Measurements from ENCODE around the gene DDX54.

Gene DDX54, protein sequence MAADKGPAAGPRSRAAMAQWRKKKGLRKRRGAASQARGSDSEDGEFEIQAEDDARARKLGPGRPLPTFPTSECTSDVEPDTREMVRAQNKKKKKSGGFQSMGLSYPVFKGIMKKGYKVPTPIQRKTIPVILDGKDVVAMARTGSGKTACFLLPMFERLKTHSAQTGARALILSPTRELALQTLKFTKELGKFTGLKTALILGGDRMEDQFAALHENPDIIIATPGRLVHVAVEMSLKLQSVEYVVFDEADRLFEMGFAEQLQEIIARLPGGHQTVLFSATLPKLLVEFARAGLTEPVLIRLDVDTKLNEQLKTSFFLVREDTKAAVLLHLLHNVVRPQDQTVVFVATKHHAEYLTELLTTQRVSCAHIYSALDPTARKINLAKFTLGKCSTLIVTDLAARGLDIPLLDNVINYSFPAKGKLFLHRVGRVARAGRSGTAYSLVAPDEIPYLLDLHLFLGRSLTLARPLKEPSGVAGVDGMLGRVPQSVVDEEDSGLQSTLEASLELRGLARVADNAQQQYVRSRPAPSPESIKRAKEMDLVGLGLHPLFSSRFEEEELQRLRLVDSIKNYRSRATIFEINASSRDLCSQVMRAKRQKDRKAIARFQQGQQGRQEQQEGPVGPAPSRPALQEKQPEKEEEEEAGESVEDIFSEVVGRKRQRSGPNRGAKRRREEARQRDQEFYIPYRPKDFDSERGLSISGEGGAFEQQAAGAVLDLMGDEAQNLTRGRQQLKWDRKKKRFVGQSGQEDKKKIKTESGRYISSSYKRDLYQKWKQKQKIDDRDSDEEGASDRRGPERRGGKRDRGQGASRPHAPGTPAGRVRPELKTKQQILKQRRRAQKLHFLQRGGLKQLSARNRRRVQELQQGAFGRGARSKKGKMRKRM

DNA sequence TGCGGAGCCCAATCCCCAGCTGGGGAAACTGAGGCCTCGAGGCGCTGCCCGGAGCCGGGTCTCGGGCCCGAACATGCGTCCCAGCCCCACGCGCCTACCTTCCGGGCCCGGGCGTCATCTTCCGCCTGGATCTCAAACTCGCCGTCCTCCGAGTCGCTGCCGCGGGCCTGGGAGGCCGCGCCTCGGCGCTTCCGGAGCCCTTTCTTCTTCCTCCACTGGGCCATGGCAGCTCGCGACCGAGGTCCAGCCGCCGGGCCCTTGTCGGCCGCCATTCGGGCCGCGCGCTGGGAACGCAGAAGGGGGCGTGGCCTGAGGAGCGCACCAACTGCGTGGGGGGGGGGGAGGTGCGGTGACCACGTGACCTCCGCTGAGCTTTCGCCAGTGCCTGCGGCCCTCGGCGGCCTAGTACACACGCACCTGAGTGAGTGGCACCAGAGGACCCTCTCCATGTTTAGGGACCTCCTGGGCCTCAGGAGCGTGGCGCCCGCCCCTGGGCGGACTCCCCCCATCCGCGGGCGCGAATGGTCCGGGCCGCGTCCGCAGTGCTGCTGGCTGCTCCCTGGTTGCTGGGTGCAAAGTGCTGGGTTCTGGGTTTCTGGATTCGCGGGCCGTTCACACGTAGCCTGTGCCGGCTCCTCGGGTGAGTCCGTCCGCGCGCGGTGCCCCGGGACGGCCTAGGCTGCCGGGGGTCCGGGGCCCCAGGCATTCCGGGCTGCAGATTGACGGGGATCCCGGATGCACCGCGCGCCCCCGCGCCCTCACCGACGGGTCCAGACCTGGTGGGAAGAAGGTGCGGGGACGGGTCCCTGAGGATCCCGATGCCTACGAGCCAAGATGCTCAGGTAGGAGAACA lies at the start of gene DDX54, which contains the start of gene RITA1:
Gene DDX54 (minus strand): TSS at position 299 of the 853 bp plus-strand sequence. CDS start 27 bp downstream, at position 272.
Gene RITA1 (plus strand): TSS at position 542 of the 853 bp plus-strand sequence. CDS start 1,026 bp downstream, outside the sequence.
- peak; percentile 75 to 76 for DNase-seq (ENCODE audit: low read depth in 2 of 2)

DNA sequence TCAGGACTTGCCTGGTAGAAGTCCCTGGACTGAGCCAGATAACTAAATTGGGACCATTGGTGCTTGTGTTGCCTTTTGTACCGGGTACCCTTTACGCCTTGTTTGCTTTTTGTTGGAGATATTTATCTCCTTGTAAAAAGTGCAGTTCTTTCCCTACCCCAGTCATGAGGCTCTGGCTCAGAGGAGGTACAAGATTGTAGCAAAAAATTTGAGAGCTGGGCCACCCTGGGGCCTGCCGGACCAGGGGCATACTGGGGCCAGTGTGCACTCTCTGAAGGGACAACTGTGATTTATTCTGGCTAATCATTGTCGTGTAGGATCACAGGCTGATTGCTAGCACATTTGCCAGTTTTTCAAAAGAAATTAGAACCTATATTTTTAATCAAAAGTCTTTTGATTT lies 49.2 kb upstream of the DDX54 start:
- no peak for DNase-seq (ENCODE audit: low read depth in 2 of 2)

DNA sequence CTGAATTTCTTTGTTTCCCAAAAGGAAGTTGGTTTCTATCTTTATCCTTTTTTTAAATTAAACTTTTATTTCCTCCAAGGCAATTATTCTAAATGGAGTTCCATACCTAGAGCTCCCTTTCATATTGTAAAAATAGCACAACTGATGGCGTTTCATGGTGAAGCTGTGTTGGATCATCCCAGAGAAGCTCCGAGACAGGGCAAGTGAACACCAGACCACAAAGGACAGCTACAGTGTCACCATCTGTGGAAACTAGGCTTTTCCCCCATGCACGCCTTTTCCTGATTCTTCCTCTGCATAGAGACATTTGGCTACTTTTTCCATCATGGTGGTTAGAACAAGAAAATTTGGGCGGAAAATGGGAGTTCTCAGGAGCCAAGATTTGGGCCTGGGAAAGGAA lies 48.7 kb upstream of the DDX54 start:
- no peak for DNase-seq (ENCODE audit: low read depth in 2 of 2)

DNA sequence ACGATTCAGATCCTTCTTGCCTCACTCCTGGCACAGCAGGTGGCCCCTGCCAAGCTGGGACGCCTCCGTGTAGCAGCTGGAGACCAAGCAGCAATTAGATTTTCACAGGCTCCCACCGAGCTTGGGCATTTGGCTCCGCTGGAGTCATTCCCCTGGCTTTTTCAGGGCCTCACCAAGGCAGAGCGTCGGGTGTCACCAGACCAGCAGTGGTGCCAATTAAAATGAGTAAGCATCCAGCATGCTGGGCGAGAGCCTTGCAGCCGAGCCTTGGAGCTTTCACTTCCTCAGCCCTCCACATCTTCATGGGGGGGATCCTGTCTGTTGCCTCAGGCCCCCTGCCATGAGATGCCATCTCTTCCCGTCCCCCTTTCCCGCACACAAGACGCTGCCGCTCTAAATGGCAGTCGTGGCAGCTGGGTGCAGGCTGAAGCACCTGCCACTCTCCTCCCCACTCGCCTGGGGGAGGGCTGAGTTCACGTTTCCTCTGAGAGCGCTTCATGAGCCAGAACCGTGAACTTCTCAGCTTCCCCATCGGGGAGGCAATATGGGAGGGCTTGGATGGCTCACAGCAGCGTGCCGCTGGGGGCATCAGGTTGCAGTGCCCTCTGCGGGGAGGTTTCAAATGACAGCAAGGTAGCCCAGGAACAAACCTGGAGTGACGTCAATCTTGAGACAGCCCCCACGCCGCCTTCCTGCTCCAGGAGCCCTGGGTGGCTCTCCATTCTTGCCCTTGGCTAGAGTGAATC lies 47.7 kb upstream of the DDX54 start:
- peak; percentile 30 to 38 for DNase-seq (ENCODE audit: low read depth in 2 of 2)

DNA sequence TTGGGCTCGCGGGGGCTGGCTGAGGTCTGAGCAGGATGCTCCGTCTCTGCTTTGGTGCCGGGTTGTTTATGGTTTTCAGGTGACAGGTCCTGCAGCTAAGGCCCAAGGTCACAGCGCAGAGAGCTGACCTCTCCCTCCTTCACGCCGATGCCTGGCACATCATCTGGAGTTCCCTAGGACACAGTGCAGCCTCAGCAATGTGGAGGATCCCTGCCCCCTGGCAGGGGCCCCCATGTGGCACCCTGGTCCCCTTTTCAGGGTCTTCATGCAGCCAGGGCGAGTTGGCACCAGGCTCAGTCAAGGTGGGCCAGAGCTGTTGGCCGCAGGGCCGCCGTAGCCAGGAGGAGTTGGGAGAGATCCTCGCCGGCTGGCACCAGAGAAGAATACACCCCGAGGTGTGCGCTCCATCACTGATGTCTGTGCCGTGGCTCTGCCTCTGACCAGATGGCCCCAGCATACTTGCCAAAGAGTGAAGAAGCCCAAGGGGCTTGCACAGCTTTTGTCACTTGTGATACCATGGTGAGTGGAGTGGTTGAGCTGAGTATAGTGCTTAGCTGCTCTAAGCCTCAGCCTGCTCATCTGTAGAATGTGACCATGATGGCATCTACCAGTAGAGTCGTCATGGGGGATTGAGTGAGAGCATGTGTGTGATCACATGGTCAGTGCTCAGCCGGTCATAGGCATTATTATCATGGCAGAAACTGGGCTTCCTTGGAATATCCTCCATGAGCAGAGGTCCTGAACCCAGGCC lies 47.0 kb upstream of the DDX54 start:
- DNase-seq (ENCODE audit: low read depth in 2 of 2) = no peak

DNA sequence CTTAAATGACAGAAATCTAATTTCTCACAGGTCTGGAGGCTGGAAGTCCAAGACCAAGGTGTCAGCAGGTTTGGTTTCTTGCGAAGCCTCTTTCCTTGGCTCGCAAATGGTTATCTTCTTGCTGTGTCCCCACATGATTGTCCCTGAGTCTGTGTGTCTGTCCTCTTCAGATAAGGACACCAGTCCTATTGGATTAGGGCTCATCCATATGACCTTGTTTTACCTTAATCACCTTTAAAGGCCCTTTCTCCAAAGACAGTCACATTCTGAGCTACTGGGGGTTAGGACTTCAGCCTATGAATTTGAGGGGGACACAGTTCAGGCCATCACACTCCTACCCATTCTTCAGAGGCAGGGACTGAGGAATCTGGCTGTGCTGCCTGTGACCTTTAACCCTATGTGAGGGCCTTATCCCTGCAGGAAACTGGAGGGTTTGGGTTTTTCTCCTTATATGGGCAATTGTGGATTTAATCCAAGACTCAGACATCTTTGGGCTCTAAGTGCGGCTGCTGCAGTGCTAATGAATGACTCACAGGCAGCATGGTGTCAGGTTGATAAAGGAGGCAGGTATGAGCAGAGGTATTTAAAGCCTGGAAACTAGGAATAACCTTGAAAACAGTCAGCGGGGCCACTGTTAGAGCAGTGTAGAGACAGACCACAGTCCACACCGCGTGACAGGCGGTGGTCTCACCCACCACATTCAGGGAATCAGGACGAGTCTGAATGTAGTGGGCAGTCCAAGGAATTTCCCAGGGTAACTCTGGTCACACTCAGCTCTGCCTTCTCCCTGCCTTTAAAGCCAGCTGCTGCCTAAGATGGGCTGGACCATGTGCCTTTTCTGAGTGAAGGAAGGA lies 46.2 kb upstream of the DDX54 start:
- DNase-seq (ENCODE audit: low read depth in 2 of 2) = no peak

DNA sequence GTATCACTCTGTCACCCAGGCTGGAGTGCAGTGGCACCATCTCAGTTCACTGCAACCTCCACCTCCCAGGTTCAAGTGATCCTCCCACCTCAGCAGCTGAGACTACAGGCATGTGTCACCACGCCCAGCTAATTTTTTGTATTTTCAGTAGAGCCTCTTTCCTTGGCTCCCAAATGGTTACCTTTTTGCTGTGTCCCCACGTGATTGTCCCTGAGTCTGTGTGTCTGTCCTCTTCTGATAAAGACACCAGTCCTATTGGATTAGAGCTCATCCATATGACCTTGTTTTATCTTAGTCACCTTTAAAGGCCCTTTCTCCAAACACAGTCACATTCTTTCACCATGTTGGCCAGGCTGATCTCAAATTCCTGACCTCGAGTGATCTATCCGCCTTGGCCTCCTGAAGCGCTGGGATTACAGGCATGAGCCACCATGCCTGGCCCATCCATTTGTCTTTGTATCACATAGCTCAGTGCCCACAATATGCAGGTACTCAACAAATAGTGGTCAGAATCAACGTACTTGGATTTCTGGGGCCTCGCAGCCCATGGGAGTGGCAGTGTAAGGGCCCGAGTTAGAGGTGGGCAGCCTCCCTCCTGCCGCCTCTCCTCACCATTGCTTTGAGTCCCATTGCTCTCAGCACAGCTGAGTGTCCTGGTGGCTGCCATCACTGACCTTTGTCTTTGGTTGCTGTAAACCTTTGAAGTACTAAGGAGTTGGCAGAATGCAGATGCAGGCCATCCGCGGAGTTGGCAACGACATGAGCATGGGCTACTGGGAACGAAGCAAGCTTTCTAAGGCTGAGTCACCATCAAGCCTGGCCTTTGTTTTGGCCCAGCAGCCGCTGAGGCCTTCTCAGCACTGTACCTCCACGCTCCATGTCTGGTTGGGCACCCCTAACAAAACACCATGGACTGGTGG lies 45.3 kb upstream of the DDX54 start:
- no peak for DNase-seq (ENCODE audit: low read depth in 2 of 2)

DNA sequence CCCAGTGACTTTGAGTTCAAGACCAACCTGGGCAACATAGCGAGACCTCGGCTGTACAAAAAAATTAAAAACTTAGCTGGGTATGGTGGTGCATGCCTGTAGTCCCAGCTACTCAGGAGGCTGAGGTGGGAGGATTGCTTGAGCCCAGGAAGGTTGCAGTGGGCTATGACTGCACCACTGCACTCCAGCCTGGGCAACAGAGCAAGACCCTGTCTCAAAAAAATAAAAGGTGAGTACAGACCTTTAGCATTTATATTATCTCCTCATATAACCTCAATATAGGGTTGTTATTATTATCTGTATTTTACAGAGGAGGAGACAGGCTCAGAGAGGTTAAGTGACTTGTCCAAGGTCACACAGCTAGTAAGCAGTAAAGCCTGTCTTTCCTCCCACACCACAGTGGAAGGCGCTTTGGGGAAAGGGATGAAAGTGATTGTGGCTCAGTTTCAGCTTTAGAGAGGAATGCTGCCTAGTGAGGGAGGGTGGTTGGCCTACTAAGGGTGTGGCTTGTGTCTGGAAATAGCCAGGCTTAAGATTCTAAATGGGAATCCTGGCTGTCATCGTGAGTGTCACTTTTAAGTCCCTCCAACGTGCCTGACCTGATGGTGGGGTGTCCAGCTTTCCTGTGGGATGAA lies 43.2 kb upstream of the DDX54 start:
- no peak for DNase-seq (ENCODE audit: low read depth in 2 of 2)

DNA sequence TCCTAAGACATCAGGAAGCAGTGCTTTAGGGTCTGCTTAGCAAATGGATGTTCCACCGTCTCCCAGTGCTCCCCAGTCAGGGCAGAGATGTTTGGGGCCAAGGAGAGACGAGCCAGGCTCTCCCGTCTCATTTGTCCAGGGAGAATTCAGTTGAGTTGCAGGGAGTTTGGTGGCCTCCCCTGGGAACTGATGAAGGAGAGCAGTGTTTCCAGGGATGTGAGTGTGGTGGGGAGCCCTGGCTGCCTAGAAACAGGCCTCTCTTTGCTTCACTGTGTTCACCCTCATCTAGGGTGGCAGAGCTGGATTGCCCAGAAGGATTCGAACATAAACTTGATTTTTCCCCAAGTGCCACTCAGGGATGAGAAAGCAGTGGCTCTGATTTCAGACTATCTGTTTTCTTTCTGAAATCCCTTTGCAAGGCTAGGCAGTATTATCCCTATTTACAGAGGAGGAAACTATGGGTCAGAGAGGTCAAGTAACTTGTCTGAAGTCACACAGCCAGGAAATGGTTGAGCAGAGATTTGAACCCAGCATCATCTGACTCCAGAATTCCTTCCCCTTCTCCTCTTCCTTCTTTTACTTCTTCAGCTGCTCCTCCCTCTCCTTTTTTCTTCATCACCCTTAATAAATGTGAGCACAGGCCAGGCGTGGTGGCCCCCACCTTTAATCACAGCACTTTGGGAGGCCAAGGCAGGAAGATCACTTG lies 42.6 kb upstream of the DDX54 start:
- no peak for DNase-seq (ENCODE audit: low read depth in 2 of 2)

DNA sequence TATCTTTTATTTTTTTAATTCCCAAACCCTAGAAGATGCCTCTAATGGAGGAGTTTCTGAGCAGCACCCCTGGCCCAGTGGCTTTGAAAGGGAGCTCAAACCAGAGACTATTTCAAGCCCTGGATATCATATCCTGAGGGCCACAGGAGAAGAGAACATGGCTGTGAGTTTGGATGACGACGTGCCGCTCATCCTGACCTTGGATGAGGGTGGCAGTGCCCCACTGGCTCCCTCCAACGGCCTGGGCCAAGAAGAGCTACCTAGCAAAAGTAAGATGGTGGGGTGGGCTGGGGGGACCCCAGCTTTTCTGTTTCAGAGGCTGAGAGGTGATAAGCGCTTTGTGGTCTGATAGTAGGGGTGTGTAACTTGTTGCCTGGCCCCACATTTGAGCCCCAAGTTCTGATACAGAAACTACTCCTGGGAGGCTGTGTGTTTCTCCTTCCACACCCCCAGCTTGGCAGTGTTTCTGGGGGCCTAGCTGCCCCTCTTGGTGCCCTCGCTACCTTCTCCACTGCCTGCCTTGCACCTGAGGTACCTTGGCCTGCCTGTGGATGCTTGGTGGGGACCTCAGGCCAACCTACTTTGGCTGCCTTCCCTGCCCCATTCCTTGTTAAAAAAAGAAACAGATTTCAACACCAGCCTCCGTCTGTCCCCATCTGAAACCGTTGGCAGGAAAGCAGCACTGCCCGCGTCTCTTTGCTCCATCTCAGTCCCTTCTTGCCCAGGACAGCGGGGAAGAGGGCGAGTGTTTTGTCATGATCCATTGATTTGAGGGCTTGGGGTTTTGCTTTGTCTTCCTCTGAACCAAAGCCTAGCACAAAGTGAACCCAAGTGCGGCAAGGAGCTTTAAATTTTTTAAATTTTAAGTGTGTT lies 41.7 kb upstream of the DDX54 start:
- no peak for DNase-seq (ENCODE audit: low read depth in 2 of 2)

DNA sequence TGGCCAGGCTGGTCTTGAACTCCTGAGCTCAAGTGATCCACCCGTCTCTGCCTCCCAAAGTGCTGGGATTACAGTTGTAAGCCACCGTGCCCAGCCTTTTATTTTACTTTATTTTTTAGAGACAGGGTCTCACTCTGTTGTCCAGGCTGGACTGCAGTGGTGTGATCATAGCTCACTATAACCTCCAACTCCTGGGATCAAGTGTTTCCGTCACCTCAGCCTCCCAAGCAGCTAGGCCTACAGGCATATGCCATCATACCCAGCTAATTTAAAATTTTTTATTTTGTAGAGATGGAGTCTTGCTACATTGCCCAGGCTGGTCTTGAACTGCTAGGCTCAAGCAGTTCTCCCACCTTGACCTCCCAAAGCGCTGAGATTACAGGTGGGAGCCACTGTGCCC lies 39.7 kb upstream of the DDX54 start:
- DNase-seq (ENCODE audit: low read depth in 2 of 2) = no peak

DNA sequence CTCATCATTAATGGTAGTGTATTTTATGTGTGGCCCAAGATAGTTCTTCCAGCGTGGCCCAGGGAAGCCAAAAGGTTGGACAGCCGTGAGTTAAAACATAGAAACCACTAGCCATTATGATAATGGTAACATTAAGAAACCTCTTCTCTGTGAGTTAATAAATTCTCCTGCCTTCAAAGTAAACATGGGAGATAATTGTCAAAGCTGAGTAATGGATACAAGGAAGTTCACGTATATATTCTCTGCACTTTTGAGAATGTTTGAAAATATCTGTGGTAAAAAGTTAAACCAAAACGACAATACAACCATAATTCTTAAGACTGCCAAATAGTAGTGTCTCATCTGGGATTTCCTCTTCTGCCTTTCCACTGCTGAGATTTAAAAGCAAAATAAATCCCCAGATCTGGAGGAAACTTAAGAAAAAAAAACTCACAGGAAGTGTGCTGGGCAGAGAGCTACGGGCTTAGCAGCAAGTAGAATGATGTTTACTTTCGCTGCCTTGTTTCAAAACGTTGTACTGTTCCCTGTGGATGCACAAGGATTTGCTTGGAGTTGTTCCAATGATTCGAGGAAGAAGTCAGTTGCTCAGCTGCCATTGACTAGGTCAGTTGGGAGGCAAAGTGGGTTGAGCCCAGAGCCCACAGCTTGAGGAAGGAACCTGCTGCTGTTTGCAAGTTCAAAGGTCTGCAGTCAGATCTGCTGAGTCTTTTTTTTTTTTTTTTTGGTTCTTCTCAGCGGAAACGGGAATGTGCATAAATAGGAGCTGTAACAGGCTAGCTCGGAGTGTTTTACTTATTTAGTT lies 37.7 kb upstream of the DDX54 start:
- no peak for DNase-seq (ENCODE audit: low read depth in 2 of 2)

DNA sequence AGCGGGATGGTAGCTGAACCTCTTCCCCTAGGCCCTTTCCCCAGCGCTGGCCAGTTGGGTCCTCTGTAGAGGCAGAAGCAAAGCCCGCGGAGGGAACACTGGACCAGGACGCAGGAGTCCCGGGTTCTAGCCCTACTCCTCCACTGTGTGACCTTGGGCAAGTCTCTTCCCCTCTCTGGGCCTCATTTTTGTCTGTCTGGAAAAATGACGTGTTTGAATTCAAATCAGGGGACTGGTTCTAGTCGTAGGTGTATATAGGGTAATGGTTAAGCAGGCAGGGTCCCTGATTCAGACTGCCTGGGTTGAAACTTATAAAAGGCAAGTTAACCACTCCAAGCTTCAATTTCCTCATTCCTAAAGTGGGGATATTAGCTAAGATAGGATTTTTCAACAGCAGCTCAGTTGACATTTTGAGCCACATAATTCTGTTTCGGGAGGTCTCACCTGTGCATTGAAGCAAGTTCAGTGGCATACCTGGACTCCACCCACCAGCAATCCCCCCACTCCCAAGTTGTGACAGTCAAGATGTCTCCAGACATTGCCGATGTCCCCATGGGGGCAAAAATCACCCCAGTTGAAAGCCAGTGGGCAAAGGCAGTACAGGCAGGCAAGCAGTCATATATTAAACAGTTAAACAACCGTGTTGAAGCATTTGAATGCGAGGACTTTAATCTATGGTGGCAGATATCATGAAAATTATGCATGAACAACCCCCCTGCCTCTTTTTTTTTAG lies 36.9 kb upstream of the DDX54 start:
- no peak for DNase-seq (ENCODE audit: low read depth in 2 of 2)

DNA sequence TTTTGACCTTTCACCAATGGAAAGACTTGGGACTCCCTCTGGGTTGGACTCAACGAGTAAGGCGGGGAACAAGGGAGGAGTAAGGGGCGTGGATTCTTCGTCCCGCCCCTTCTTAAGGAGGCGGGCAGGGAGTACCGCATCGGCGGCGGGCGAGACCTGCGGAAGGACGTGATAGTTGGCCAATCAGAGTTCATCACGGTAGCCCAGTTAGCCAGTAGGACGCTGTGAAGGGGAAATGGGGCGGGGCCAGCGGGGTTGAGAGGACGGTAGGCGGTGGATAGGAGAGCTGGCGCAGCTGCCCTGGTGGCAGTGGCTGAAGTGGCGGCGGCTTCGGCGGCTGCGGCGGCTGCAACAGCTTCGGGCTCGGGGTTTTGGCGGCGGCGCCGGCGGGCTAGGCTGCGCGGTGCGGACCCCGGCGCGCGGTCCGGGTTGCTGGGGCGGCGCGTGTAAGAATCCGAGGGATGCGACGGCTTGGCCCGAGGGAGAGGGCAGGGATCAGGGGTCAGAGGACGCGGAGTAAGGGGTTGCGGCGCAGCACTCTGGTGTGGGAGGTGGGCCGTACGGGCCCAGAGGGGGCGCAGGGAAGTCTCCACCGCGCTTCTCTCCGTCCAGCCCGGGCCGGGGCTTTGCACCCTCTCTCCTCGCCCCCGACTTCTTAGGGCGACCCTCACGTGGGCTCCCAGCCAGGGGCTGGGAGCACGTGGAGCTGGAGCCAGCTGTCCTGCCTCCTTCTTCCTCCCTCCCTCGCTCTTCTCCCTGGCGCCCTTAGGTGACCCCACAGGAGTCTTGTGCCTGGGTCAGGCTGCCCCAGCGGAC lies 36.1 kb upstream of the DDX54 start, which contains the start of gene TPCN1:
Gene TPCN1 (plus strand): TSS at position 284 of the 816 bp plus-strand sequence. CDS start 5,389 bp downstream, outside the sequence.
- peak; percentile 97 to 99 for DNase-seq (ENCODE audit: low read depth in 2 of 2)

Data from stimulated activated CD8-positive, alpha-beta memory T cell treated with anti-CD3 and anti-CD28 coated beads, Interleukin-2, amount 100 ng/mL, for 48 hours (primary cell).